NCI-H1105 (cell line): Measurements from ENCODE around the gene IRX2.

ENCODE experiments used
- DNase-seq: peaks from one replicate; lab custom pipeline; 2025; lab: John Stamatoyannopoulos, UW

IRX2 gene

DNA sequence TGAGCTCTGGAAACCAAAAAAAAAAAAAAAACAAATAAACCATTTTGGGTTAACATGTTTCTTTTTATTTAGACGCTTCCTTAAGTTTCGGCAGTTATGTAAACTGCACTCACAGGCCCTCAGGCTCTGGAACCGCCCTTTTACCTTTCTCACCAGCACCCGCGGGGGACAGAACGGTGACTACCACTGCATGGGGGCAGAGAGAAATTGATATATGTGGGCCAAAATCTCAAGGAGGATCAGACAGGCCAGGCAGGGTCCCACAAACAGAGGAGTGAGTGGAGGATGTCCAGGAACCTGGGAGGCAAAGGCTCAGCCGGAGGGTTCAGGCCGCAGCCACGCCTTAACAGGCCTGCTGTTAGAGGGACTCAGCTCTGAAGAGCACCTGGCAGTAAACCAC, 54.4 kb downstream of the IRX2 start:
- no peak for DNase-seq
